Measurements from ENCODE around the gene ANHX. TPM values are rescaled to one million over a fixed set of nuclear protein-coding genes. Genes with fewer than 3 reads are reported as not detected.

ANHX gene
- total RNA-seq, 1 donor from 2014 or later, result not detected

- TF ChIP-seq CTCF (IDR thresholded peaks at IDR 0.05; ENCODE audit: unreplicated experiment), result no peak
- H3K4me1 Mint-ChIP-seq (ENCODE audit: unreplicated experiment), result no peaks in the 10 kb centered on the region
- DNase-seq (ENCODE audit: low spot score), result no peak
- H3K4me3 Mint-ChIP-seq (ENCODE audit: unreplicated experiment), result no peak overlapping the region
- no peak overlapping the region for H3K27ac Mint-ChIP-seq (ENCODE audit: unreplicated experiment)
- H3K36me3 Mint-ChIP-seq (ENCODE audit: low read depth, unreplicated experiment), result peaks cover 17% of the 10 kb centered on the region
- H3K27me3 Mint-ChIP-seq (ENCODE audit: unreplicated experiment), result peaks cover 7% of the 10 kb centered on the region
- peaks cover 44% of the 10 kb centered on the region for H3K9me3 Mint-ChIP-seq (ENCODE audit: unreplicated experiment)
Observed at GRCh38 chr12:133172491-133172890, 63.2 kb downstream of the ANHX start.

Other genes starting within 250 kb of the ANHX start
- gene ZNF26, start 249.5 kb downstream of the ANHX start, total RNA-seq (ENCODE audit: unreplicated experiment), result 13.5 TPM
- 34.8 TPM for gene ZNF84, start 198.4 kb downstream of the ANHX start, total RNA-seq (ENCODE audit: unreplicated experiment)
- 19.3 TPM for gene ZNF140, start 155.0 kb downstream of the ANHX start, total RNA-seq (ENCODE audit: unreplicated experiment)
- gene ZNF891, start 105.6 kb downstream of the ANHX start, total RNA-seq (ENCODE audit: unreplicated experiment), result 2.0 TPM
- 12.2 TPM for gene ZNF10, start 105.2 kb downstream of the ANHX start, total RNA-seq (ENCODE audit: unreplicated experiment)
- gene ZNF268, start 54.4 kb downstream of the ANHX start, total RNA-seq (ENCODE audit: unreplicated experiment), result 35.8 TPM

Measured in endothelial cell (in vitro differentiated cells).